HCT116 (cell line): ENCODE data around the gene FRMD8. TPM values are rescaled to one million over a fixed set of nuclear protein-coding genes. Genes with fewer than 3 reads are reported as not detected.
A peak's percentile ranks its signal among the peaks of the same experiment; 100 is the strongest.

ENCODE experiments used
- ATAC-seq: fragments of 200-7000 bp; cut with Tn5 transposase; 2 replicates; pipeline ENCODE4 v1.9.1; 2020; ENCODE audit warnings: mild to moderate bottlenecking, moderate library complexity
- BruUV-seq: library from RNA; stranded (reverse); fragments of 400-500 nt; replicated peaks from 2 replicates; lab custom pipeline; 2021; lab: Mats Ljungman, UMichigan
- CTCF ChIA-PET: fragments of 300-600 bp; sonication (Branson Sonifier 250); formaldehyde crosslinking; loops from one replicate; lab custom pipeline; 2021; ENCODE audit warnings: antibody characterized with exemption; lab: Charles Lee
- POLR2A ChIA-PET: fragments of 300-600, 350-600 bp; sonication (Branson Sonifier 250); formaldehyde crosslinking; loops from one replicate; lab custom pipeline; 2021; ENCODE audit warnings: antibody characterized with exemption; lab: Charles Lee
- RAD21 ChIA-PET, 2 experiments: fragments of 300-600 bp; sonication (Branson Sonifier 250); formaldehyde crosslinking; loops; one replicate each; lab custom pipeline; 2023; ENCODE audit warnings: low total read pairs in 2 of 2; ENCODE audit not compliant: uncharacterized antibody in 2 of 2, unreplicated experiment in 2 of 2, low non-redundant PET in 1 of 2; lab: Charles Lee
- DNase-seq: peaks from one replicate; pipeline ENCODE4 v3.0.0-alpha.2; 2010; ENCODE audit warnings: low read depth, low spot score
- H2AFZ ChIP-seq: fragments of 200-600 bp; shearing (Covaris generic), sonication (generic); 2 replicates; pipeline ENCODE4 v1.6.1; 2017; ENCODE audit warnings: low read depth, mixed run types, mixed read lengths, antibody characterized with exemption, low read length; ENCODE audit not compliant: poor library complexity, severe bottlenecking
- H3K27ac ChIP-seq: 2 replicates; pipeline ENCODE4 v1.5.1; 2012; ENCODE audit warnings: low read depth, low read length
- H3K27me3 ChIP-seq: fragments of 200-600 bp; sonication (generic); 2 replicates; pipeline ENCODE4 v1.6.1; 2016; ENCODE audit warnings: mixed run types, low read length, mixed read lengths; ENCODE audit not compliant: insufficient read depth
- H3K36me3 ChIP-seq, 2 experiments: fragments of 200-500 bp in 1 of 2; fragments of 200-600 bp in 1 of 2; sonication (Bioruptor generic) in 1 of 2; sonication (generic) in 1 of 2; 2 replicates each; pipeline versions ENCODE4 v1.5.1 to v1.6.1; 2014 to 2016; ENCODE audit warnings: low read length in 2 of 2, inconsistent platforms in 1 of 2, mixed read lengths in 1 of 2, mixed run types in 1 of 2; ENCODE audit not compliant: insufficient read depth in 2 of 2, control insufficient read depth in 1 of 2
- H3K4me1 ChIP-seq, 2 experiments: fragments of 200-600 bp in 1 of 2; sonication (generic) in 1 of 2; 2 replicates each; pipeline versions ENCODE4 v1.5.1 to v1.6.1; 2012 to 2017; ENCODE audit warnings: low read length in 2 of 2, inconsistent platforms in 1 of 2, mild to moderate bottlenecking in 1 of 2, mixed read lengths in 1 of 2, mixed run types in 1 of 2, moderate library complexity in 1 of 2; ENCODE audit not compliant: insufficient read depth in 2 of 2, control insufficient read depth in 1 of 2
- H3K4me2 ChIP-seq: fragments of 200-600 bp; sonication (generic); 2 replicates; pipeline ENCODE4 v1.6.1; 2017; ENCODE audit warnings: mixed run types, low read length, mixed read lengths
- H3K4me3 ChIP-seq, 2 experiments: fragments of 200-600 bp in 1 of 2; sonication (generic) in 1 of 2; replicated peaks in 1 of 2; 2 replicates each; pipeline ENCODE4 v1.5.1; 2011 to 2016; ENCODE audit warnings: low read length in 2 of 2, control low read depth in 1 of 2, low read depth in 1 of 2, mild to moderate bottlenecking in 1 of 2, mixed read lengths in 1 of 2, mixed run types in 1 of 2
- H3K79me2 ChIP-seq: fragments of 200-600 bp; sonication (generic); 2 replicates; pipeline ENCODE4 v1.6.1; 2017; ENCODE audit warnings: mild to moderate bottlenecking, mixed run types, low read length, moderate library complexity, mixed read lengths; ENCODE audit not compliant: insufficient read depth
- H3K9ac ChIP-seq: fragments of 200-600 bp; sonication (generic); 2 replicates; pipeline ENCODE4 v1.6.1; 2016; ENCODE audit warnings: low read length, mixed read lengths
- H3K9me2 ChIP-seq: fragments of 200-600 bp; sonication (generic), shearing (Covaris generic); 2 replicates; pipeline ENCODE4 v1.6.1; 2017; ENCODE audit warnings: mixed run types, mild to moderate bottlenecking, moderate library complexity; ENCODE audit not compliant: insufficient read depth
- H3K9me3 ChIP-seq, 2 experiments: fragments of 200-500 bp in 1 of 2; fragments of 200-600 bp in 1 of 2; sonication (Bioruptor generic) in 1 of 2; sonication (generic) in 1 of 2; 2 replicates each; pipeline ENCODE4 v1.6.1; 2014 to 2017; ENCODE audit warnings: low read length in 2 of 2, mixed read lengths in 2 of 2, inconsistent platforms in 1 of 2, low read depth in 1 of 2, mild to moderate bottlenecking in 1 of 2, mixed run types in 1 of 2, moderate library complexity in 1 of 2; ENCODE audit not compliant: control insufficient read depth in 1 of 2, insufficient read depth in 1 of 2
- H4K20me1 ChIP-seq: fragments of 200-600 bp; sonication (generic), shearing (Covaris generic); 2 replicates; pipeline ENCODE4 v1.6.1; 2017; ENCODE audit warnings: mixed run types, mild to moderate bottlenecking, moderate library complexity; ENCODE audit not compliant: insufficient read depth
- EZH2 ChIP-seq: fragments of 200-600 bp; sonication (generic); IDR thresholded peaks from 2 replicates; pipeline ENCODE4 v1.6.1; 2017; ENCODE audit warnings: antibody characterized with exemption, mixed run types
- JUND ChIP-seq: IDR thresholded peaks from 2 replicates; pipeline ENCODE4 v1.6.1; 2012
- RAD21 ChIP-seq: IDR thresholded peaks from 2 replicates; pipeline ENCODE4 v1.6.1; 2012; ENCODE audit warnings: low read depth, mild to moderate bottlenecking
- REST ChIP-seq: IDR thresholded peaks from 2 replicates; pipeline ENCODE4 v1.6.1; 2012; ENCODE audit warnings: low read depth
- SIN3A ChIP-seq: IDR thresholded peaks from 2 replicates; pipeline ENCODE4 v1.6.1; 2012; ENCODE audit warnings: low read depth
- SP1 ChIP-seq: IDR thresholded peaks from 2 replicates; pipeline ENCODE4 v1.6.1; 2012; ENCODE audit warnings: low read depth
- SRF ChIP-seq: IDR thresholded peaks from 2 replicates; pipeline ENCODE4 v1.6.1; 2012; ENCODE audit warnings: low read depth
- TCF7L2 ChIP-seq: IDR thresholded peaks from 2 replicates; pipeline ENCODE4 v1.7.0; 2011; ENCODE audit warnings: borderline replicate concordance, inconsistent platforms; ENCODE audit not compliant: insufficient read depth, insufficient read length; ENCODE audit errors: extremely low read depth
- intact Hi-C: fragments of 100-400 bp; cut with micrococcal nuclease; formaldehyde crosslinking; loops from 2 replicates; pipeline ENCODE4 v1.10.0; 2022
- total RNA-seq: library from RNA; stranded (reverse); gene quantifications from one replicate; pipeline ENCODE4 v1.2.1, GENCODE V29; 2021; ENCODE audit not compliant: unreplicated experiment
- TF ChIP-seq, protein P1 (sequence below): IDR thresholded peaks from 2 replicates; pipeline ENCODE4 v1.6.1; 2012
- TF ChIP-seq, protein P2 (sequence below), 3 experiments: fragments of 200-600 bp in 1 of 3; sonication (generic) in 1 of 3; IDR thresholded peaks in 2 of 3; conservative IDR thresholded peaks in 1 of 3; 2 replicates each; pipeline ENCODE4 v1.5.1; 2012 to 2017; ENCODE audit warnings: low read depth in 2 of 3, low read length in 2 of 3, antibody characterized with exemption in 1 of 3, borderline replicate concordance in 1 of 3, control low read depth in 1 of 3, mild to moderate bottlenecking in 1 of 3, mixed read lengths in 1 of 3, mixed run types in 1 of 3, moderate library complexity in 1 of 3; ENCODE audit not compliant: insufficient read depth in 1 of 3

The FRMD8 gene
- total RNA-seq, 1 experiment from 2014 or later: 35.8 TPM

DNA sequence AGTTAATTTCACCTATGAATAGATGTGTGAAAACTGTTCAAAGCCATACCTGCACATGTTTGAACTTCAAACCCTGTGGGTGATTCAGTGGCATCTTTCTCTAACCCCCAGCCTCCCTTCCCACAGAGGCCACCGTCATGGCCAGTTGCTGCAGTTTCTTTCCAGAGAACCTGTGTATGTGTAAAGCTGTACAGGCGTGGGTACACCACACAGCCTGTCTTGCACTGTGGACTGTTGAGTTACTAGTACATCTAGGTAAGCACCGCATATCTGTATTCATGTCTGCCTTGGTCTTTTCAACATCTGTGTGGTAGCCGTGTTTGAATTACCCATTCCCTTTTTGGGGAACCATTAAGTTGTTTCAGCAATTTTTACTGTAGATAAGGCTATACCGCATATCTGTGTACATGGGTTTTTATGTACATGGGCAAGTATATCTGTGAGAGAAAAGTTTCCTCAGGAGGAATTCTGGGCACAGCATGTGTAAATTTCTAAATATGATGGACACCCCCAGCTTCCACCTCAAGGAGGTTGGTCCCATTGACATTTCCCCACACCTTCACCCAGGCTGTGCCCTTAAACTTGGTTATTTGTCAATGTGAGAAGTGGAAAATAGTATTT is 50.1 kb downstream of the FRMD8 start:
- Histone ChIP-seq H3K9me3 (no peaks in the 10 kb centered on the region), H3K27me3 (no peaks in the 10 kb centered on the region), H3K4me2 (no peak overlapping the region), H3K9ac (no peak overlapping the region), H3K27ac (peak overlapping the region; percentile 19; the same call in 1 of the 2 replicates), H3K36me3 (peaks cover 0 to 28% of the 10 kb centered on the region in 2 experiments; a peak in 2 of 4 replicates), H3K79me2 (peaks cover 41% of the 10 kb centered on the region), H4K20me1 (no peaks in the 10 kb centered on the region), H3K4me1 (peaks cover 12 to 16% of the 10 kb centered on the region in 2 experiments; a peak in 3 of 4 replicates), H3K4me3 (no peak overlapping the region), H2AFZ (no peak overlapping the region), H3K9me2 (no peaks in the 10 kb centered on the region)
- no peak for DNase-seq
- POLR2A ChIA-PET: interaction anchor here (0.8 to 1.4 kb wide), 6 partner anchors 9 to 70 kb away, joined by 3 to 6 read pairs (median 4); partner anchors contain the start of gene MALAT1
- ATAC-seq: no peak
- TF ChIP-seq, protein P1, sequence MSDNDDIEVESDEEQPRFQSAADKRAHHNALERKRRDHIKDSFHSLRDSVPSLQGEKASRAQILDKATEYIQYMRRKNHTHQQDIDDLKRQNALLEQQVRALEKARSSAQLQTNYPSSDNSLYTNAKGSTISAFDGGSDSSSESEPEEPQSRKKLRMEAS: 0 out of 2 replicates have a peak, but pooled peaks have one; percentile 2
- no peak for TF ChIP-seq SIN3A
- RAD21 ChIA-PET: no interaction called here
- BruUV-seq: no TSS peak
- intact Hi-C loops: no loop called here
- CTCF ChIA-PET: no interaction called here

DNA sequence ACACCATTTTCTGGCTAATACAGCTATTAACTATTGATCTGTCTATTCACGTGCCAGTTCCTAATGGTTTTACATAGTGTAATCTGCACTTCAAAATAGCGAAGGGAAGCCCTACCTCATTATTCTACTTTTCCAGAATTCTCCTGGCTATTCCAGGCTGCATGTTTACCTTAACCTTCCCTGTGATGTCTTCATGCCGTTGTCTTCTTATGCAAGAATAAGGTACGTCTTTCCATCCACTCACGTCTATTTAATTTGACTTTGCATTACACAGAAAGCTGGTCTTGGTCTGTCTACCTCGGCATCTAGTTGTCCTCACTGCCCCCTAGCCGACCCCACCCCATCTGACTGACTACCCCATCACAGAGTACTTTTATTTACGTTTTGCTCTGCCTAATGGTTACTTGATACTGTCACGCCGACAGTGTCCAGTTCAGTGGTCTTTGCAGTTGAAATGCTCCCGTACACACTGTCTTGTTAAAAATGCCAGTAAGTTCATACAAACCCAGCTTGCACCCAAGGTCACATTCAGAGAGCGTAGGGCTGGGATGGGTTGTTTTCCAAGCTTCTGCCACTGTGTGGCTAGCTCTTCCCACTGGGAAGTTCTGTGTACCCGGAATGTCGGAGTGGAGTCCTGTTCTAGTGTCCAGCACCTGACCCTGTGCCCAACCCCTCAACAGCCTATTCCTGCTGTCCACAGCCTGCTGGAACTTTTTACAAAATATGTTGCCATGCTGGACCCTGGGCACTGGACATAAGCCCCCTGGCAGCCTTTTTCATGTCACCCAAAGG is 51.2 kb downstream of the FRMD8 start:
- Histone ChIP-seq H3K27ac (no peak overlapping the region), H3K9me2 (no peaks in the 10 kb centered on the region), H3K4me2 (no peak overlapping the region), H3K9ac (no peak overlapping the region), H3K9me3 (no peaks in the 10 kb centered on the region), H4K20me1 (no peaks in the 10 kb centered on the region)
- intact Hi-C loops: no loop called here
- RAD21 ChIA-PET: no interaction called here
- no TSS peak for BruUV-seq
- CTCF ChIA-PET: no interaction called here
- POLR2A ChIA-PET: interaction anchor here (1.2 to 1.4 kb wide), 4 partner anchors 14 to 64 kb away, joined by 3 to 6 read pairs (median 5); partner anchors contain the start of gene MALAT1
- TF ChIP-seq EZH2 (no peak), SIN3A (no peak), RAD21 (no peak), SP1 (no peak), JUND (no peak), REST (no peak), SRF (no peak), TCF7L2 (no peak)
- TF ChIP-seq, protein P2, sequence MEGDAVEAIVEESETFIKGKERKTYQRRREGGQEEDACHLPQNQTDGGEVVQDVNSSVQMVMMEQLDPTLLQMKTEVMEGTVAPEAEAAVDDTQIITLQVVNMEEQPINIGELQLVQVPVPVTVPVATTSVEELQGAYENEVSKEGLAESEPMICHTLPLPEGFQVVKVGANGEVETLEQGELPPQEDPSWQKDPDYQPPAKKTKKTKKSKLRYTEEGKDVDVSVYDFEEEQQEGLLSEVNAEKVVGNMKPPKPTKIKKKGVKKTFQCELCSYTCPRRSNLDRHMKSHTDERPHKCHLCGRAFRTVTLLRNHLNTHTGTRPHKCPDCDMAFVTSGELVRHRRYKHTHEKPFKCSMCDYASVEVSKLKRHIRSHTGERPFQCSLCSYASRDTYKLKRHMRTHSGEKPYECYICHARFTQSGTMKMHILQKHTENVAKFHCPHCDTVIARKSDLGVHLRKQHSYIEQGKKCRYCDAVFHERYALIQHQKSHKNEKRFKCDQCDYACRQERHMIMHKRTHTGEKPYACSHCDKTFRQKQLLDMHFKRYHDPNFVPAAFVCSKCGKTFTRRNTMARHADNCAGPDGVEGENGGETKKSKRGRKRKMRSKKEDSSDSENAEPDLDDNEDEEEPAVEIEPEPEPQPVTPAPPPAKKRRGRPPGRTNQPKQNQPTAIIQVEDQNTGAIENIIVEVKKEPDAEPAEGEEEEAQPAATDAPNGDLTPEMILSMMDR (IDR thresholded peaks at IDR 0.05 in 2 of 3, conservative IDR thresholded peaks at IDR 0.05 in 1 of 3; ENCODE audit: borderline replicate concordance in 1 of 3, insufficient read depth in 1 of 3, low read depth in 2 of 3, low read length in 2 of 3): no peak
- TF ChIP-seq, all 23 proteins: peak for 0
- H3K36me3 ChIP-seq: peaks cover 0 to 28% of the 10 kb centered on the region in 2 experiments; a peak in 2 of 4 replicates
- peaks cover 21 to 25% of the 10 kb centered on the region in 2 experiments; a peak in 3 of 4 replicates for H3K4me1 ChIP-seq
- no peak overlapping the region for H3K4me3 ChIP-seq
- H2AFZ ChIP-seq: no peak overlapping the region
- no peak for DNase-seq
- H3K27me3 ChIP-seq: no peaks in the 10 kb centered on the region
- ATAC-seq: no peak
- H3K79me2 ChIP-seq: peaks cover 34% of the 10 kb centered on the region
